Nephron (organoid): ENCODE data around the gene LRRC36.
A peak's percentile ranks its signal among the peaks of the same experiment; 100 is the strongest.

Source experiments
- H3K27ac Mint-ChIP-seq, 3 experiments: 2 replicates each; pipeline ENCODE4 v1.8.0; 2020; ENCODE audit warnings: mixed read lengths in 3 of 3, mild to moderate bottlenecking in 2 of 3, moderate library complexity in 1 of 3
- H3K27me3 Mint-ChIP-seq: 2 replicates; pipeline ENCODE4 v1.8.0; 2021; ENCODE audit warnings: low read depth, mild to moderate bottlenecking, moderate library complexity, mixed read lengths
- H3K36me3 Mint-ChIP-seq: 2 replicates; pipeline ENCODE4 v1.8.0; 2020; ENCODE audit warnings: low read depth, mixed read lengths
- H3K4me1 Mint-ChIP-seq: 2 replicates; pipeline ENCODE4 v1.8.0; 2020; ENCODE audit warnings: mixed read lengths
- H3K4me3 Mint-ChIP-seq, 3 experiments: 2 replicates each; pipeline ENCODE4 v1.8.0; 2020; ENCODE audit warnings: mild to moderate bottlenecking in 3 of 3, mixed read lengths in 3 of 3, moderate library complexity in 2 of 3
- H3K9me3 Mint-ChIP-seq: 2 replicates; pipeline ENCODE4 v1.8.0; 2020; ENCODE audit warnings: mixed read lengths
- TF ChIP-seq, protein P1 (sequence below), 3 experiments: fragments of 200-600 bp; sonication (generic); IDR thresholded peaks; one replicate each; pipeline ENCODE4 v1.5.0; 2021; ENCODE audit warnings: antibody characterized with exemption in 3 of 3; ENCODE audit not compliant: unreplicated experiment in 3 of 3

The LRRC36 gene

DNA sequence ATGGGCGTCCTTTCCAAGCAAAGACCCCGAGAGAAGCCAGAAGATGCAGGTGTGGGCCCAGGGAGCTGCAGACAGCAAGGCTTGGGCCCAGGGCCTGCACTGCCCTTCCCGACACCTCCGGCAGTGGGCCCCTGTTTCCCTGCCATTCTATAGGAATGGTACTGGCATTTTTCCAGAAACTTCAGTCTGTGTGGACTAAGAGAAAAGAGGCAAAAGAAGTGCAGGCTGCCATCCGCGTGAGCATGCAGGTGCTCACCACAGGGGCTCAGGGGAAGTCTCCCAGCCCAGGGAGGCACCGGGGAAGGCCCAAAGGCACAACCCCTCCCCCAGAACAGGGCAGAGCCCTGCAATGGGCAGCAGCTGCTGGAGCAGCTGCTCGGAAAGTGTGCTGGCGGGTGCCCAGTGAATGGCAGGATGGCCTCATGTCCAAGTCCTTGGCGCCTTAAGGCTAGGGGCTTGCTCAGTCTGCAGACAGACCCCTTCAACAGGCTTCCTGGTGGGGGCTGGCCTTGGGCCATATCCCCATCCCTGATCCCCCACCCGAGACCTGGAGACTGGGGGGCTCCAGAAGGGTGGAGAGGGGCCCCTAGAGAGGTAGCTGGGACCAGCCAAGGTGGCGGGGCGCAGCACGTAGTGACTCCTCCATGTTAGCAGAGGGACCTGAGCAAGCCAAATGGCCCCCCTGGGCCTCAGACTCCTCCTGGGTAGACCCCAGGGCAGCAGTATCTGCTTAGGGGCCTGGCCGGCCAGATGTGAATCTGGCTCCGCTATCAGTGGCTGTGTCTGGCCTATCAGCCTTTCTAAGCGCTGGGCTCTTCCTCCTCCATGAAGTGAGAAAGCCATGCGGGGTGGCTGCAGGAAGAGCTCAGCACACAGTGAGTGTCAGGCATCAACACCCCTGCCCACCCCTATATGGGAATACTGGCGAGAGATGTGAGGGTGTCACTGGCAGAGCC lies 73.4 kb downstream of the LRRC36 start:
- Mint-ChIP-seq H3K9me3 (no peaks in the 10 kb centered on the region), H3K27me3 (peaks cover 17% of the 10 kb centered on the region), H3K4me3 (no peak overlapping the region), H3K4me1 (peaks cover 43% of the 10 kb centered on the region), H3K36me3 (peaks cover 3% of the 10 kb centered on the region), H3K27ac (no peak overlapping the region)
- TF ChIP-seq, protein P1, sequence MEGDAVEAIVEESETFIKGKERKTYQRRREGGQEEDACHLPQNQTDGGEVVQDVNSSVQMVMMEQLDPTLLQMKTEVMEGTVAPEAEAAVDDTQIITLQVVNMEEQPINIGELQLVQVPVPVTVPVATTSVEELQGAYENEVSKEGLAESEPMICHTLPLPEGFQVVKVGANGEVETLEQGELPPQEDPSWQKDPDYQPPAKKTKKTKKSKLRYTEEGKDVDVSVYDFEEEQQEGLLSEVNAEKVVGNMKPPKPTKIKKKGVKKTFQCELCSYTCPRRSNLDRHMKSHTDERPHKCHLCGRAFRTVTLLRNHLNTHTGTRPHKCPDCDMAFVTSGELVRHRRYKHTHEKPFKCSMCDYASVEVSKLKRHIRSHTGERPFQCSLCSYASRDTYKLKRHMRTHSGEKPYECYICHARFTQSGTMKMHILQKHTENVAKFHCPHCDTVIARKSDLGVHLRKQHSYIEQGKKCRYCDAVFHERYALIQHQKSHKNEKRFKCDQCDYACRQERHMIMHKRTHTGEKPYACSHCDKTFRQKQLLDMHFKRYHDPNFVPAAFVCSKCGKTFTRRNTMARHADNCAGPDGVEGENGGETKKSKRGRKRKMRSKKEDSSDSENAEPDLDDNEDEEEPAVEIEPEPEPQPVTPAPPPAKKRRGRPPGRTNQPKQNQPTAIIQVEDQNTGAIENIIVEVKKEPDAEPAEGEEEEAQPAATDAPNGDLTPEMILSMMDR (IDR thresholded peaks at IDR 0.05; ENCODE audit: unreplicated experiment in 3 of 3) = peak in 2 of 3 experiments; percentile 10 to 37

DNA sequence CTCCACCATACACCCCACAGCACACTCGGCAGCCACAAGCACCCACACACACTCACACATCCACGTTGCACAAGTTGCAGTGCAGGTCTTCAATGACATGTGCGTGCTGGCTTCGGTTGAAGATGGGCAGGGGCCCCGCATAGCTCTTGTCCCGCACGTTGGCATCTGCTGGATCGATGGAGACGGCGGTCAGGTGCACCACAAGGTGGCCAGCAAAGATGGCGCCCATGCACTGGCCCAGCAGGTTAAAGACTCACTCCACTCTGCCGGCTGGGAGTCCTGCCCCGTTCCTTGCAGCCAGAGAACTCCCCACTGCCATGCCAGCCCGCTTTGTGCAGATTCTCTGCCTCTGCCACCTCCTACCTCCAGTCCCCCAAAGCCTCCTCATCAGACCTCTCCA lies 74.3 kb downstream of the LRRC36 start:
- no peak overlapping the region for H3K4me3 Mint-ChIP-seq
- TF ChIP-seq, protein P1 (IDR thresholded peaks at IDR 0.05; ENCODE audit: unreplicated experiment in 3 of 3) = no peak
- no peaks in the 10 kb centered on the region for H3K9me3 Mint-ChIP-seq
- H3K27me3 Mint-ChIP-seq = peaks cover 12% of the 10 kb centered on the region
- peaks cover 3% of the 10 kb centered on the region for H3K36me3 Mint-ChIP-seq
- H3K4me1 Mint-ChIP-seq = peaks cover 37% of the 10 kb centered on the region
- H3K27ac Mint-ChIP-seq = no peak overlapping the region

DNA sequence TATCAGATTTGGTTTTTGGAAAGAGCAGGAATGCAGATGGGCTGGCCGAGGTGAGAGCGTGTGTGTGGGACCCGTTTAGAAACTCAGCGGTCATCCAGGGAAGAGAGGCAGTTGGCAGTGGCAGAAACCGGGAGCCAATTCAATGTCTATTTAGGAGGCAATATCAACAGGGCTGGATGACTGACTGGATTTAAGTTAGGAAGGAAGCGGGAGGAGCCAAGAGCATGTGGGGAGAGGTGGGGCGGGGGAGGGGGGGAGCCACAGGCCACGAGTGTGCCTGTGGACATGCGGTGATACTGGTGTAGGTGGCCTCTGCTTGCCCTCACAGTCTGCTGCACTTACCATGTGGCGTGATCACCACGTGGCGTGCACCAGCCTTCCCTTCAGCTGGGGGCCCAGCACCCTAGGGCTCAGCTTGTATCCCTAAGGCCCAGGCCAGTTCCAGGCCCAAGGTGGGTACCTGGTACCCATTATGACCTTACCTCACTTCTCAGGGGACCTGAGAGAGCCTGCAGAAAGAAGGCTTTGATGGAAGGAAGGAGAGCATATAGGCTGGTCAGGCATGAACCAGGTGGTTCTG lies 77.5 kb downstream of the LRRC36 start:
- H3K27ac Mint-ChIP-seq = no peak overlapping the region
- TF ChIP-seq, protein P1 (IDR thresholded peaks at IDR 0.05; ENCODE audit: unreplicated experiment in 3 of 3) = no peak
- peaks cover 3% of the 10 kb centered on the region for H3K36me3 Mint-ChIP-seq
- peaks cover 46% of the 10 kb centered on the region for H3K4me1 Mint-ChIP-seq
- no peaks in the 10 kb centered on the region for H3K9me3 Mint-ChIP-seq
- H3K4me3 Mint-ChIP-seq = no peak overlapping the region
- peaks cover 9% of the 10 kb centered on the region for H3K27me3 Mint-ChIP-seq

DNA sequence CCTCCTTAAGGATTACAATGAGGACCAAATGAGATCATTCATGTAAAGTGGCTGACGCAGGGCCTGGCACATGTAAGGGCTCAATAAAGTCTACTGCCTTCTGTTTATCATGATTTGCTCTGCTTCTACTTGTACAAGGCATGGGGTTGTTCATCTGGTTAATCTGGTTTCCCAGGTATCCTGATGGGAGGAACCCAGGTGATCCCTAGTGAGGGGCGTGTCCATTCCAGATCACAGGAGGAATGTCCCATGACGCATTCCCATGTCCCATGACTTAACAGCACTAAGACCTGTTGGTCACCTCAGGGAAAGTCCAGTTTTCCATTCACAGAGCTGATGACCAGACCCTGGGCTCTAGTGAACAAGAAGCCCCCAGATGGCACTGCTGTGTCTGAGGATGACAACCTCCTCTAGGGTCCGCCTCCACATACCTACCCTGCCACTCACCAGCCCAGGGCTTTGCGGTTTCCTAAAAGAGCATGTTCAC lies 78.2 kb downstream of the LRRC36 start:
- H3K4me3 Mint-ChIP-seq = no peak overlapping the region
- no peak overlapping the region for H3K27ac Mint-ChIP-seq
- peaks cover 43% of the 10 kb centered on the region for H3K4me1 Mint-ChIP-seq
- H3K9me3 Mint-ChIP-seq = no peaks in the 10 kb centered on the region
- H3K27me3 Mint-ChIP-seq = peaks cover 9% of the 10 kb centered on the region
- TF ChIP-seq, protein P1 (IDR thresholded peaks at IDR 0.05; ENCODE audit: unreplicated experiment in 3 of 3) = no peak
- peaks cover 6% of the 10 kb centered on the region for H3K36me3 Mint-ChIP-seq

DNA sequence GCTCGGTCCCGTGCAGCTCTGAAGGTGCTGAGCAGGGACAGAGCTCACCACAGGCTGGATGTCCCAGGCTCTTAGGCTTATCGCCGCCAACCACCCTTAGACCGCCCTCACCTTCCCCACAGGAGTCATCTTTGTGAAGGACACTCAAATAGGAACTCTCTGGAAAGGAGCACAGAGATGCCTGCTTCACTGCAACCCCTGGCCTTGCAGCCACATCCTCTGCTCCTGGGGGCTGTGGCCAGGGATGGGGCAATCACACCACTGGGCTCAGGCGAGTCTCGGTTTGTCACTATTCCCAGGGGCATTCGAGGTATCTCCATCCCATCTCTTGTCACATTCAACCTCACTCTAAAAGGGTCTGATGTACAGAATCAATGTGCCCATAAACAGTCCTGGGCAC lies 78.7 kb downstream of the LRRC36 start:
- no peaks in the 10 kb centered on the region for H3K9me3 Mint-ChIP-seq
- no peak overlapping the region for H3K27ac Mint-ChIP-seq
- H3K4me1 Mint-ChIP-seq = peaks cover 39% of the 10 kb centered on the region
- no peak overlapping the region for H3K4me3 Mint-ChIP-seq
- peaks cover 6% of the 10 kb centered on the region for H3K36me3 Mint-ChIP-seq
- TF ChIP-seq, protein P1 (IDR thresholded peaks at IDR 0.05; ENCODE audit: unreplicated experiment in 3 of 3) = no peak
- peaks cover 9% of the 10 kb centered on the region for H3K27me3 Mint-ChIP-seq
